ENCODE data around the gene ARHGAP20. TPM values are rescaled to one million over a fixed set of nuclear protein-coding genes. Genes with fewer than 3 reads are reported as not detected.

Gene ARHGAP20
- total RNA-seq, 1 experiment from 2014 or later = 0.05 TPM

DNA sequence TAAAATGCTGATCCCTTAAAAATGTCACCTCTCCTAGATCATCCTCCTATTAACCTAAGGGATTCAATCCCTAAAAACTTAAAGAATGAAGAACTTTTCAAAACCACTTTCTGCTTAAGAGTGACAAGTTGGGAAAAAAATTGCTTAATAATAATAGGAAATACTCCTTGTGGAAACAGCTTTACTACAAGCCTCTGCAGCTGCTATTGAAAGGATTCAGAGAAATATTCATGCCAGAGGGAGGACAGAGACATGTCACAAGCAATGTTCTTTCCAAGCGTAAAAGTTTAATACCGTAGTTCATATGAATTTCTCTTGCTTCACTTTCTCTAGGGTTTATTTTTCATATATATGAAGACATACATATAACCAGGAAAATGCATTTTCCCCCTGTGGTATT, 98.2 kb downstream of the ARHGAP20 start:
- Histone ChIP-seq H3K9me3 (no peaks in the 10 kb centered on the region), H3K36me3 (ENCODE audit: control insufficient read depth, insufficient read depth, low read length) (no peaks in the 10 kb centered on the region), H3K27me3 (replicated peaks; ENCODE audit: control insufficient read depth, insufficient read depth, low read length) (no peaks in the 10 kb centered on the region), H3K4me3 (ENCODE audit: low read depth, low read length) (no peak overlapping the region), H3K4me1 (no peaks in the 10 kb centered on the region)
- Mint-ChIP-seq H3K27me3 (ENCODE audit: insufficient read depth, unreplicated experiment) (peaks cover 12% of the 10 kb centered on the region), H3K4me1 (ENCODE audit: low read depth, unreplicated experiment) (no peaks in the 10 kb centered on the region), H3K9me3 (ENCODE audit: unreplicated experiment) (peaks cover 10% of the 10 kb centered on the region), H3K4me3 (ENCODE audit: unreplicated experiment) (no peak overlapping the region), H3K27ac (ENCODE audit: unreplicated experiment) (no peak overlapping the region), H3K36me3 (ENCODE audit: insufficient read depth, unreplicated experiment) (no peaks in the 10 kb centered on the region)
- no TSS peak for BruUV-seq (replicated peaks)
- no peak for DNase-seq
- CTCF ChIA-PET = no interaction called here
- TF ChIP-seq, protein P1, sequence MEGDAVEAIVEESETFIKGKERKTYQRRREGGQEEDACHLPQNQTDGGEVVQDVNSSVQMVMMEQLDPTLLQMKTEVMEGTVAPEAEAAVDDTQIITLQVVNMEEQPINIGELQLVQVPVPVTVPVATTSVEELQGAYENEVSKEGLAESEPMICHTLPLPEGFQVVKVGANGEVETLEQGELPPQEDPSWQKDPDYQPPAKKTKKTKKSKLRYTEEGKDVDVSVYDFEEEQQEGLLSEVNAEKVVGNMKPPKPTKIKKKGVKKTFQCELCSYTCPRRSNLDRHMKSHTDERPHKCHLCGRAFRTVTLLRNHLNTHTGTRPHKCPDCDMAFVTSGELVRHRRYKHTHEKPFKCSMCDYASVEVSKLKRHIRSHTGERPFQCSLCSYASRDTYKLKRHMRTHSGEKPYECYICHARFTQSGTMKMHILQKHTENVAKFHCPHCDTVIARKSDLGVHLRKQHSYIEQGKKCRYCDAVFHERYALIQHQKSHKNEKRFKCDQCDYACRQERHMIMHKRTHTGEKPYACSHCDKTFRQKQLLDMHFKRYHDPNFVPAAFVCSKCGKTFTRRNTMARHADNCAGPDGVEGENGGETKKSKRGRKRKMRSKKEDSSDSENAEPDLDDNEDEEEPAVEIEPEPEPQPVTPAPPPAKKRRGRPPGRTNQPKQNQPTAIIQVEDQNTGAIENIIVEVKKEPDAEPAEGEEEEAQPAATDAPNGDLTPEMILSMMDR (IDR thresholded peaks at IDR 0.05; ENCODE audit: insufficient read depth in 1 of 2, low read depth in 1 of 2, low read length in 1 of 2, severe bottlenecking in 1 of 2, unreplicated experiment in 1 of 2) = no peak
- POLR2A ChIA-PET = no interaction called here
- intact Hi-C loops (cut with micrococcal nuclease; ENCODE audit: unreplicated experiment) = no loop called here

DNA sequence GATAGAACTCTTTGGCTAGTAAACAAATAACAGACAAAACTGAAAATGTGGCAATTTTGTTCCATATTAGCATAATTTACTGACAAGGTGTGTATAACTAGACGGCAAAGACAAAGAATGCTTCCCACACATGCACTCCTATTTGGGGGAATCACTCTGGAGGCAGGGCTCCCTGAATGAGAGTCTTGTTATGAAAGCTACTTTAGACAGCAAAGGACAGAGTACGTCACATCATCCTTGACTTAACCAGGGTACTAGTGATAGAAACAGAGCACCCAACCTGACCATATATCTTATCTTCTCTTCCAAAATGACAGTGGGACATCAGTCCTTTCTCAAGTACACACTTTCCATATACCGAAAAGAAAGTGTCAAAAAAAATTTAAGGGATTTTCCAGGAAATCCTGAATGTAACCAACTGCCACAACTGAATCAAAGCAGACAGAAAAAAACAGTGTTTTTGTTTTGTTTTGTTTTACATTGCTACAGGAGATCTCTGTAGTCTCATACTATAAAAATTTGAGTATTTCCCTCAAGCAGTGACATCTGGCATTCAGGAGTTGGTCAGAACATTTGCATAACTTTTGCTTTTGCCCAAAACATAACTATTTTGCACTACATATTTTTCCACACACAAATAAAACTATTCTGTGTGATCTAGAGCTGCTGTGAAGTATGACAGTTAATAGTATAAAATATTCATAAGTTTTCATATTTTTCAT, 98.9 kb downstream of the ARHGAP20 start:
- no peaks in the 10 kb centered on the region for H3K36me3 ChIP-seq (ENCODE audit: control insufficient read depth, insufficient read depth, low read length)
- H3K9me3 Mint-ChIP-seq (ENCODE audit: unreplicated experiment) = peaks cover 4% of the 10 kb centered on the region
- H3K4me1 ChIP-seq = no peaks in the 10 kb centered on the region
- TF ChIP-seq, protein P1 (IDR thresholded peaks at IDR 0.05; ENCODE audit: insufficient read depth in 1 of 2, low read depth in 1 of 2, low read length in 1 of 2, severe bottlenecking in 1 of 2, unreplicated experiment in 1 of 2) = no peak
- no peaks in the 10 kb centered on the region for H3K4me1 Mint-ChIP-seq (ENCODE audit: low read depth, unreplicated experiment)
- H3K4me3 Mint-ChIP-seq (ENCODE audit: unreplicated experiment) = no peak overlapping the region
- H3K27me3 ChIP-seq (replicated peaks; ENCODE audit: control insufficient read depth, insufficient read depth, low read length) = no peaks in the 10 kb centered on the region
- DNase-seq = no peak
- CTCF ChIA-PET = no interaction called here
- no TSS peak for BruUV-seq (replicated peaks)
- H3K27me3 Mint-ChIP-seq (ENCODE audit: insufficient read depth, unreplicated experiment) = peaks cover 12% of the 10 kb centered on the region
- no peaks in the 10 kb centered on the region for H3K36me3 Mint-ChIP-seq (ENCODE audit: insufficient read depth, unreplicated experiment)
- intact Hi-C loops (cut with micrococcal nuclease; ENCODE audit: unreplicated experiment) = no loop called here
- H3K4me3 ChIP-seq (ENCODE audit: low read depth, low read length) = no peak overlapping the region
- no peak overlapping the region for H3K27ac Mint-ChIP-seq (ENCODE audit: unreplicated experiment)
- H3K9me3 ChIP-seq = no peaks in the 10 kb centered on the region
- POLR2A ChIA-PET = no interaction called here

DNA sequence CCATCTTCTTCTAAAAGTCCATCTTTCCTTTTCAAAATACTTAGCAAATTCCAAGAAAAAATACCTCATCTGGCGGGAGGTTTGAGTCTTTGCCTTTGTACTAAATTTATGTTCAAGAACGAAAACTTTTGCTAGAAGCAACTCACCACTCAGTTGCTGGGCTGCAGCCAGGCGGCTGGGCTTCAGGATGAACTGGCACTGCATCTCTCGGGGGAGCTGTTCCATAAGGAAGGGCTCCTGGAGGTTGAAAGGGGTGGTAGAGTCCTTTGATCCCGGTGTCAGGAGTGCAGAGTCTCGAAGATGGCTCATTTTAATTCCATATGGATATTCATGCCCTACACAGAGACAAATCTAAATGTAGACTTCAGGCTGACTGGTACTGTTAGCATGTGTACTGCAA, 105.8 kb downstream of the ARHGAP20 start:
- no TSS peak for BruUV-seq (replicated peaks)
- no peaks in the 10 kb centered on the region; the same call in none of the 2 replicates for H3K27me3 ChIP-seq (replicated peaks; ENCODE audit: control insufficient read depth, insufficient read depth, low read length)
- no peaks in the 10 kb centered on the region for H3K9me3 ChIP-seq
- H3K4me1 ChIP-seq = no peaks in the 10 kb centered on the region
- H3K36me3 Mint-ChIP-seq (ENCODE audit: insufficient read depth, unreplicated experiment) = no peaks in the 10 kb centered on the region
- peaks cover 16% of the 10 kb centered on the region for H3K27me3 Mint-ChIP-seq (ENCODE audit: insufficient read depth, unreplicated experiment)
- POLR2A ChIA-PET = no interaction called here
- H3K4me3 ChIP-seq (ENCODE audit: low read depth, low read length) = no peak overlapping the region
- H3K27ac Mint-ChIP-seq (ENCODE audit: unreplicated experiment) = no peak overlapping the region
- no peak for DNase-seq
- no peaks in the 10 kb centered on the region for H3K4me1 Mint-ChIP-seq (ENCODE audit: low read depth, unreplicated experiment)
- CTCF ChIA-PET = no interaction called here
- no peak overlapping the region for H3K4me3 Mint-ChIP-seq (ENCODE audit: unreplicated experiment)
- TF ChIP-seq, protein P1 (IDR thresholded peaks at IDR 0.05; ENCODE audit: insufficient read depth in 1 of 2, low read depth in 1 of 2, low read length in 1 of 2, severe bottlenecking in 1 of 2, unreplicated experiment in 1 of 2) = no peak
- no peaks in the 10 kb centered on the region for H3K36me3 ChIP-seq (ENCODE audit: control insufficient read depth, insufficient read depth, low read length)
- intact Hi-C loops (cut with micrococcal nuclease; ENCODE audit: unreplicated experiment) = no loop called here
- no peaks in the 10 kb centered on the region for H3K9me3 Mint-ChIP-seq (ENCODE audit: unreplicated experiment)
